ENCODE measurements around the gene ATP4A.

The ATP4A gene

GRCh38 chr19:35524181-35524837 is 39.1 kb downstream of the ATP4A start:
- no peak for DNase-seq

GRCh38 chr19:35522745-35523327 is 40.6 kb downstream of the ATP4A start:
- no peak for DNase-seq

GRCh38 chr19:35521124-35521743 is 42.2 kb downstream of the ATP4A start:
- DNase-seq: no peak

- no peak for DNase-seq
These were observed 44.2 kb downstream of the ATP4A start for GRCh38 chr19:35519291-35519690.

- DNase-seq: no peak
These were observed 45.1 kb downstream of the ATP4A start for GRCh38 chr19:35518313-35518712.

- DNase-seq: no peak
These were observed 46.1 kb downstream of the ATP4A start for GRCh38 chr19:35517342-35517741.

GRCh38 chr19:35516310-35516709 is 47.1 kb downstream of the ATP4A start:
- DNase-seq: no peak

GRCh38 chr19:35514282-35514809 is 49.1 kb downstream of the ATP4A start:
- DNase-seq: no peak

GRCh38 chr19:35513628-35514281 is 49.7 kb downstream of the ATP4A start, which contains the start of gene DMKN:
TSS of gene DMKN (minus strand) at chr19:35513649. CDS start at chr19:35513475, 174 bp downstream.
- DNase-seq: no peak

- DNase-seq: no peak
These were observed 50.4 kb downstream of the ATP4A start for GRCh38 chr19:35512831-35513627.

- no peak for DNase-seq
These were observed 52.1 kb downstream of the ATP4A start for GRCh38 chr19:35511337-35511736.

GRCh38 chr19:35510626-35510964 is 52.9 kb downstream of the ATP4A start:
- no peak for DNase-seq

- DNase-seq: peak in 1 of 2 donors; percentile 35
These were observed 53.4 kb downstream of the ATP4A start for GRCh38 chr19:35509861-35510625.

- DNase-seq: no peak
These were observed 54.3 kb downstream of the ATP4A start for GRCh38 chr19:35509018-35509652.

GRCh38 chr19:35508129-35508528 is 55.3 kb downstream of the ATP4A start:
- no peak for DNase-seq

- DNase-seq: no peak
These were observed 55.9 kb downstream of the ATP4A start for GRCh38 chr19:35507561-35507960.

- no peak for DNase-seq
These were observed 57.4 kb downstream of the ATP4A start for GRCh38 chr19:35506011-35506410.

- no peak for DNase-seq
These were observed 60.7 kb downstream of the ATP4A start for GRCh38 chr19:35502751-35503150.

GRCh38 chr19:35501684-35502083 is 61.8 kb downstream of the ATP4A start:
- DNase-seq: no peak

- DNase-seq: no peak
These were observed 62.8 kb downstream of the ATP4A start for GRCh38 chr19:35500611-35501010.
